HTERT RPE-1 (cell line): ENCODE data around the gene ANKRD13B.

Source experiments
- in situ Hi-C: fragments of 300-500 bp; cut with MboI; formaldehyde crosslinking; loops from 4 replicates; pipeline ENCODE4 v1.14.3; 2020; ENCODE audit warnings: low sequenced_read_pairs

ANKRD13B gene

DNA sequence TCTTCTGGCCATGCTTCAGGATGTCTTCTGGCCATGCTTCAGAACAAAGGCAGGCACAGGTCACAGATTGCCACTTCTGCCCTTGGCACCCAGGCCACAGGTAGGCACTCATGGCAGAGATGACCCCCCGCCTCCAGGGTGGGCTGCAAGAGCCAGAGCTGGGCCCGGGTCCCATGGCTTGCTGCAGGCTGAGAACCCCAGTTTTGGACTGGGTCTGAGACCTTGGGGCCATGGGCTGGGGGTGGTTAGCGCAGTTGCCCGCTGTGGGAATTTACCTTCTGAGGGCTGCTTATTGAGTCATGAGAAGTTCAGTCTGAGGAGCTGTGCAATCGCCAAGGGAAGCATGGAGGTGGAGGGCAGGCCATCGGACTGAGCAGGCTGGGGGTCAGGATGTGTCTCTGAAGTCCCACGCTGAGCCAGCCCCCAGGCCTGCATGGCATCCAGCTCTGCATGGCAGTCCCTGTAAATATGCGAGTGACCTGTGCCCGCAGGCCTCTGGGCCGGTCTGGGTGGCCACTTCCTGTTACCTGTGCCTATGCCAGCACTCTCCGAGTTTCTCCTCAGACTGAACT, 1.7 kb downstream of the ANKRD13B start:
- in situ Hi-C loops, result no loop called here

DNA sequence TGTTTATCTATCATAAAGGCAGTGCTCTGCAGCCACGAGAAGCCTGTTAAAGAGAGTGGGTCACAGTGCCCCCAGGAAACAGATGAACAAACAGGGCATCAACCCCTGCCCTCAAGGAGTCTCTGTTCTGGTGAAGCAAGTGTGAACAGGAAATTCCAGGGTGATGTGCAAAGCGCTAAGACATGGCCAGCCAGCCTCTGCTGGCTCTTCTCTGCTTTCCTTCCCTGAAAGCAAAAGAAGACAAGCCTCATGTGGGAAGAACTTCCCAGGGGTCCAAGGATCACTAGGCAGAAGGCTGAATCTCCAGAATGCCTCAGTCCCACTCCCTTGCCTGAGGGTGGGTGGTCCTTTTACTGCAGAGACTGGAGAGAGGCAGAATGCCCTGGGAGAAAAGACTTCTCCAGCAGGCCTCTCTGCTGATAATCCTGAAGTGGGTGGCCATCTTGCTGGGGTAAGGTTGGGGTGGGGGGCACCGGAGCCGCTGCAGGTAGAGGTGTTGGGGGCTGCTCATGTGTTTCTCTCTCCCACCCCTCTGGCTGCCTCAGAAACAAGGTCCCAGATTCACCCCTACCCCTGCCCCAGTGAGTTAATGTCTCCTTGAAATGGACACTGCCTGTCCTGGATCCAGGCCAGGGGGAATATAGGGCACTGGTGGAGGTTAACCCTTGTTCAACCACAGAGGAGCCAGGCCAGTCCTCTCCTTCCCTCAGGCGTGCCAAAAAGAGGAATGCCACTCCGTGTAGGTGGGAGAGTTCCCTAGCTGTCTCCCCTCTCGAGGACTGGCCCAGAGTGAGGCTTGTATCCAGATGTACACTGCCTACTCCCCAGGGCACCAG, 2.4 kb downstream of the ANKRD13B start:
- in situ Hi-C loops, result no loop called here

DNA sequence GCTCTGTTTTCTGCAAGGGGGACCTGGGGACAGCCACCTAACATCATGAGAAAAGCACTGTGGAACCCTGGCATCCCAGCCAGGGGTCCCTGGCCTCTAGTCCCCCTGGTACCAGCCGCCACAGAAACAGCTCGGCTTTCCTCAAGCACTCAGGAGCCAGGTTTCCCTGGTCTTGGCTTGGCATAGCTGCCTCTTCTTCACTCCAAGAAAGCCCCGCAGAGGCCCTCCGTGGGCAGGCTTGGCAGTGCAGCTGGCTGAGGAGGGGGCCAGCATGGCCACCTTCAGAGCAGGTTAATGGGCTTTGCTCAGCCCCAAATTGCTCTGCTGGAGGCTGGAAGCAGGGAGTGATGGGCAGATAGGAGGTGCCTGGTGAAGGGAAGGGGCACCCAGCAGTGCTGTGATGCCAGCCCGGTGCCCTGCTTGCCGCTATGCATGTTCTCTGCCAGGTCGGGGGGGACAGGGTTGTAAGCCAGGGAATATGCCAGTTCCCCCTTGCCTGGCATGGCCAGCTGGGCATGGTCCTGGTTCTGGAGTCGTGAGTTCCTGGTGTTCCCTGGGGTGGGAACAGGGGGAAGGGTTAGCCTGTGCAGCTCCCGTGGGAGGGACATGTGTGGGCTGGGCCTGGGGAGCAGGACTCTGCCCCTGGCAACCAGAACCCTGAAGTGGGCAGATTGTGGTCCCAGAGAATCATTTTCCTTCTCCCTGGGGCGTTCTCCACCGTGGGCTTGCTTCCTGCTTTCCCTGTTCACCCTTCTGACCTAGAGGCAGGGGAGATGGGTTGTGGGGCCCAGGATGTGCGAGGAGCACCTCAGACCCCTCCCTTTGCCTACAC, 3.2 kb downstream of the ANKRD13B start:
- in situ Hi-C loops, result no loop called here

DNA sequence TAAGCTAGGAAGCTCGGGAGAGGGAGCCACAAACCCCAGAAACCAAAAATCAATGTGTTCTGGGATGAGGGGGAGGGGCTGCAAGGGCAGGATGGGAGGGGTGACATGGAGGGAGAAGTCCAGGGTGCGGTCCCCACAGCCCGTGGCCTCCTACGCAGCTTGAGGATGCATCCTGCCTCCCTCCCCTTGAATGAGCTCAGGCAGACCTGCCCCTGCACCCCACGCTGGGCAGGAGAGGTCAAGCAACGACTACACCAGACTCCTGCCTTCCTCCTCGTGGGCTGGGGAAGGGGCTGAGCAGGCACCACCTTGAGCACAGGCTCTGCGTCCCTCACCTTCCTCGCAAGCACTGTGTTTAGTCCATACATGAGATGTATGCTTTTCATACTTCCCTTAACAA, 3.9 kb downstream of the ANKRD13B start:
- in situ Hi-C loops, result no loop called here

DNA sequence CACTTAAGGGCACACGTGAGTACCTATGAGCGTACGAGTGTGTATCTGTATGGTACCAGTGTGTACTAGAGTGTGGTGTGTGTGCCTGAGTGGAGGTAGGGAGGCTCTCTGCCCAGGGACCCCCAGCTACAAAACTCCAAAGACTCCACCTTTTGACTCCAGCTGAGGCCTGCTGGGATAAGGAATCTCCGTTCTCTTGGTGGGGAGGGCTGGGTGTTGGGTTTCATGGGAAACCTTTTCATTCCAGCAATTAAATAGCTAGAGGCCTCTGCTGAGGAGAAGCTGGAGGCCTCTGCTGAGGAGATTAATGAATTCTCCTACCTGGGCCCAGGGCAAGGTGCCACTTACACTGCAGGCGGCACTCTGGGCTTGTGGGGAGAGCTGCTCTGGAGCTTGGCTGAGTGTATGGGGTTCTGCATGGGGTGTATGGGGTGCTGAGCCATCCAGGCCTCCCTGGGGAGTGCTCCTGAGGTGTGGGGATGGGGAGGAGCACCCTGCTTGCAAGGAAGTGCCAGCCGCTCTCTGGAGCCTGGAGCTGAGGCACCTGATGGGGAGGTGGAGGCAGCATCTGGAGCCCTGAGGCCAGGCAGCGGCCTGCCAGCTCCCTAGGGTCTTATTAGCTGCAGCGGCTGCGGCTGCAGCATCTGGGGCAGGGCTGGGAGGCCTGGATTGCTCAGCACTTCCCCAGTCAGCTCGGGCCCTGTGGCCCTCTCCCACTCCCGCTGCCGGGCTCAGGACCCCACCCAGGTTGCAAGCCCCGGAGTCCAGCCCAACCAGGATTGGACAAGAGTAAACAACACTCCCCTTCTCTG, 4.6 kb downstream of the ANKRD13B start:
- in situ Hi-C loops, result no loop called here

DNA sequence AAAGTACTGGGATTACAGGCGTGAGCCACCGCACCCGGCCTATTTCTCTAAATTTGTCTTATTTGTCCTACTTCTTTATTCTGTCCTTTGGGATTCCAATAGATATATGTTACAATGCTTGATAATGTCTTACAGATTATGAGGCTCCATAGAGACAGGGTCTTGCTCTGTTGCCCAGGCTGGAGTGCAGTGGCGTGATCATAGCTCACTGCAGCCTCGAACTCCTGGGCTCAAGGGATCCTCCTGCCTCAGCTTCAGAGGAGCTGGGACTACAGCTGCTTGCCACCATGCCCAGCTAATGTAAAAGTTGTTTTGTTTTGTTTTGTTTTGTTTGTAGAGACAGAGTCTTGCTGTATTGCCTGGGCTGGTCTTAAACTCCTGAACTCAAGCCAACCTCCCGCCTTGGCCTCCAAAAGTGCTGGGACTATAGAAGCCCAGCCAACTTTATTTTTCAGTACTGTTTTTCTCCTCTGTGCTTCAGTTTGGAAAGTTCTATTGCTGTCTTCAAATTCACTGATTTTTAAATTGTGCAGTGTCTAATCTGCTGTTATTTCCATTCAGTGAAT, 10.3 kb downstream of the ANKRD13B start:
- in situ Hi-C loops, result no loop called here

DNA sequence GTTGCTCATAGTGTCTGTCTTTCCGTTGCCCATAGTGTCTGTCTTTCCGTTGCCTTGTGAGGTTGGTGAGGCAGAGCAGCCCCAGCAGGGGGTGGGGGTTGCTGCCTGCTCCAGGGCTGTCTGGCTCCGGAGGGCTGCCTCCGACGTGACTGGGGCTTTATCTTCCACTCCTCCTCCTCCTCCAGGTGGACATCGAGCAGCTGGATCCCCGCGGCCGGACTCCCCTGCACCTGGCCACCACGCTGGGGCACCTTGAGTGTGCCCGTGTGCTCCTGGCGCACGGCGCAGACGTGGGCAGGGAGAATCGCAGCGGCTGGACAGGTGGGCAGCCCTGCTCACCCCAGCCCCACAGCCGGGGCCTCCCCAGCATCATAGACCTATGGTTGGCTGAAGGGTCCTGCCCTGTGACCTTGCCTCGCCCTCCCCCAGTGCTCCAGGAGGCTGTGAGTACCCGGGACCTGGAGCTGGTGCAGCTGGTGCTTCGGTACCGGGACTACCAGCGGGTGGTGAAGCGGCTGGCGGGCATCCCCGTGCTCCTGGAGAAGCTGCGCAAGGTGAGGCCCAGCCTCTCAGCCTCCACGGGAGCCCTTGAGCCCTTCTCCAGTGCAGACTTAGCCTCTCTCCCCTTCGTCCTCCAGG, 14.7 kb downstream of the ANKRD13B start:
- in situ Hi-C loops, result no loop called here

DNA sequence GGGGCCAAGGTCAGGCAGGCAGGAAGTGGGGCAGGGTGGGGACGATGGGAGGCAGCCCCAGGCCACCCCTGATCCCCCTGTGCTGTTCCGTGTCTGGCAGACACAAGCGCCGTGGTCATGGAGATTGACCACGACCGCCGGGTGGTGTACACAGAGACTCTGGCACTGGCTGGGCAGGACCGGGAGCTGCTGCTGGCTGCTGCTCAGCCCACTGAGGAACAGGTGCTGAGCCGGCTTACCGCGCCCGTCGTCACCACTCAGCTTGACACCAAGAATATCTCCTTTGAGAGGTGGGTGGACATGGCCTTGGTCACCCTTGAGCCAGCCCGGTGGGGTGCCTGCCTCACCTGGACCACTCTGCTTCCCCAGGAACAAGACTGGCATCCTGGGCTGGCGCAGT, 16.1 kb downstream of the ANKRD13B start:
- in situ Hi-C loops, result no loop called here

DNA sequence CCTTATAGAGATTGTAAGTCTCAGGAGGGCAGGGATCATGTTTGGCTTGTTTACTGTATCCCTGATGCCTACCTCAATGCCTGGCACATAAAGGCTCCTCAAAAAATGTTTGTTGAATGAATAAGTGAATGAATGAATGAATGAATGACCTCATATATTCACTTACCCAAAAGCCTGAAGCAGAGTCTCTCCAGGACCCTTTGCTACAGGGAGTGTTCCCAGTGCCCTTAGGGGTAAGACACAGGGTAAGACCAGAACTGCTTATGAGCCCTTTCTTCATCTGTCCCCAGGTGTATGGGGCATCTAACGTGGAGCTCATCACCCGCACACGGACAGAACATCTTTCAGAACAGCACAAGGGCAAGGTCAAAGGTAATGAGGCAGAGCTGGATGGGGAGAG, 17.5 kb downstream of the ANKRD13B start:
- in situ Hi-C loops, result no loop called here

DNA sequence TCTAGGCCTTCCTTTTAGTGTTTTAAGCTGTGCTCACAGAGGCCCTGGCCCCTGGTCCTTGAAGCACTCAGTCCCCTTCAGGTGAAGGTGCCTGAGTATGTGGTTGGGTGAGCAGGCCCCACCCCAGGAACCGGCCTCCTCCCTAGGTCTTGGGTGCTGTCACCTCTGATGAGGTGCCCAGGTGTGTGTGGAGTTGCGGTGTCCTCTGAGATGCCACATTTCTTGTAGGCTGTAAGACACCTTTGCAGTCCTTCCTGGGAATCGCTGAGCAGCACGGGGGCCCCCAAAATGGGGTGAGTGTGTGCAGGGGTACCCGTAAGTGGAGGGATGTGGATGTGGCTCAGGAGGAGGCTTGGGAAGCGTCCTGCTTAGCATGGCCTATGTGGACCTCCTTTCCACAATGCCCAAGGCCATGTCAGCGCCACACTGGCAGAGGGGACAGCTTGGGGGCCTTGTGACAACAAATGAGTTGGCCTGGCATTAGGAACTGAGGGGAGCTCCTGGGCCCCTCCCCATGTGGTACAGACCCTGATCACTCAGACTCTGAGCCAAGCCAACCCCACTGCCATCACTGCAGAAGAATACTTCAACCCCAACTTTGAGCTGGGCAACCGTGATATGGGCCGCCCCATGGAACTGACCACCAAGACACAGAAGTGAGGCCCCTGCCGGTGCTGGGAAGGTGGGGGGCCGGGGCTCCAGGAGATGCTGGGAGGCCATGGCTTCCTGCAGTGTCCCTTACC, 18.6 kb downstream of the ANKRD13B start:
- in situ Hi-C loops, result no loop called here

DNA sequence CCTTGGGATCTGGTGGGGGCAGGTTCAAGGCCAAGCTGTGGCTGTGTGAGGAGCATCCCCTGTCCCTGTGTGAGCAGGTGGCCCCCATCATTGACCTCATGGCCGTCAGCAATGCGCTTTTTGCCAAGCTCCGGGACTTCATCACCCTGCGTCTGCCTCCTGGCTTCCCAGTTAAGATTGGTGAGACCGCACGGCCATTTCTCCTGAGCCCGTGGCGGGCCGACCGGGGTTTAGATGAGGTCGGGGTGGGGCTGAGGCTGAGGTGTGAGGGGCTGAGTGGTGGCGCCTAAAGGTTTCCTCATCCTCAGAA, 19.1 kb downstream of the ANKRD13B start:
- in situ Hi-C loops, result no loop called here

DNA sequence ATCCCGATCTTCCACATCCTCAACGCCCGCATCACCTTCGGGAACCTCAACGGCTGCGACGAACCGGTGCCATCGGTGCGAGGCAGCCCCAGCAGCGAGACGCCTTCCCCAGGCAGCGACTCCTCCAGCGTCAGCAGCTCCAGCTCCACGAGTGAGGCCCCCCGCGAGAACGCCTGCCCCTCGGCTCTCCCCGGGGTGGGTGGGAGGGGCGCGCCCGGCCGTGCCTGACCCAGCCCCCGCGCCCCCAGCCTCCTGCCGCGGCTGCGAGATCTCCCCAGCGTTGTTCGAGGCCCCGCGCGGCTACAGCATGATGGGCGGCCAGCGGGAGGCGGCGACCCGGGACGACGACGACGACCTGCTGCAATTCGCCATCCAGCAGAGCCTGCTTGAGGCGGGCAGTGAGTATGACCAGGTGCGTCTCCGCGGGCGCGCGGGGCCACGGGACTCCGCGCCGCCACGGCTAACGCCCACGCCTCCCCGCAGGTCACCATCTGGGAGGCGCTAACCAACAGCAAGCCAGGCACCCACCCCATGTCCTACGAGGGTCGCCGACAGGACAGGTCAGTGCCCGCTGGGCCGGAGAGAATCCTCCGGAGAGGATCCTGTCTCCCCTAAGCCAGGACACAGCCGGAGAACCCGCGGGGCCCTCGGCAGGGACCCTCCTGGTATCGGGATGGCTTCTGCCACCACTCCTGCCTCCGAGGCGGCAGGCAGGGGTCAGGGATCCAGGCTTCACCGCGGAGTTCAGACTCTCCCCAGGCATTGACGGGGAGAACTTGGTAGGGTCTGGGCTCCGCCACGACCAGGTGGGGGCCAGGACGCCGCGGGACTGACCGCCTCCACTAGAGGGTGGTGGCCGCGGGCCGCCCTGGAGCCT, 19.7 kb downstream of the ANKRD13B start:
- in situ Hi-C loops, result no loop called here

DNA sequence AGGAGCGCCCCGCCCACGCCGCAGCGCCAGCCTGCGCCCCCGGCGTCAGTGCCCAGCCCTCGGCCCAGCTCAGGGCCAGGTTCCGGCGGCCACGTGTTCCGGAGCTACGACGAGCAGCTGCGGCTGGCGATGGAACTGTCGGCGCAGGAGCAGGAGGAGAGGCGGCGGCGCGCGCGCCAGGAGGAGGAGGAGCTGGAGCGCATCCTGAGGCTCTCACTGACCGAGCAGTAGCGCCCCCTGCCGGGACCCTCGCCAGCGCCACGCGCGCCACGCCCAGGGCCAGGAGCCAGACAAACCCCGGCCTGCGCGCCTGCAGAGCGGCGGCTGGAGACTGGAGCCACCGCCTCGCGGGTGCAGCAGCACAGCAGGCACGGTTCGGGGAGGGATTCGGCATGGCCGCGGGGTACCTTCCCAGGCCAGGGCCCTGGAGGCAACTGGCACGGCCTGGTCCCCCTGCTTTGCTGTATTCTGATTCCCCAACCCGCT, 20.5 kb downstream of the ANKRD13B start:
- in situ Hi-C loops, result no loop called here

DNA sequence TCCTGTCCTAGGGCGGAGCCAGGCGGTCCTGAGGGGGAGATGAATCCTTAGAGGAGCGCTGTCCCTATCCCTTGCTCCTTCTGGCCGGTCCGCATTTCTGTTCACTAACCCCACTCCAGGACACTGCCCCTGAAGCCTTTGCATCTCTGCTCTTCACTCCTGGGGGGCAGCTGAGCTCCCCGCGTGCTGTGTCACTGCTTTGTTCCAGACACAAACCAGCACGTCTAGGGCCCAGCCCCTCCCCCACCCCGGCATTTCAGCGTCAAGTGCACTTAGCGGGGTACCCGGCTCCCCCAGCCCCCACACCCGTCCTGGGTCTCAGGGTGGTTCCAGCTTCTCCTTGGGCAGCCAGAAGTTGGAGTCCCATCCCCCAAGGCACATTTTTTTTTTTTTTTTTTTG, 20.9 kb downstream of the ANKRD13B start:
- in situ Hi-C loops, result no loop called here

DNA sequence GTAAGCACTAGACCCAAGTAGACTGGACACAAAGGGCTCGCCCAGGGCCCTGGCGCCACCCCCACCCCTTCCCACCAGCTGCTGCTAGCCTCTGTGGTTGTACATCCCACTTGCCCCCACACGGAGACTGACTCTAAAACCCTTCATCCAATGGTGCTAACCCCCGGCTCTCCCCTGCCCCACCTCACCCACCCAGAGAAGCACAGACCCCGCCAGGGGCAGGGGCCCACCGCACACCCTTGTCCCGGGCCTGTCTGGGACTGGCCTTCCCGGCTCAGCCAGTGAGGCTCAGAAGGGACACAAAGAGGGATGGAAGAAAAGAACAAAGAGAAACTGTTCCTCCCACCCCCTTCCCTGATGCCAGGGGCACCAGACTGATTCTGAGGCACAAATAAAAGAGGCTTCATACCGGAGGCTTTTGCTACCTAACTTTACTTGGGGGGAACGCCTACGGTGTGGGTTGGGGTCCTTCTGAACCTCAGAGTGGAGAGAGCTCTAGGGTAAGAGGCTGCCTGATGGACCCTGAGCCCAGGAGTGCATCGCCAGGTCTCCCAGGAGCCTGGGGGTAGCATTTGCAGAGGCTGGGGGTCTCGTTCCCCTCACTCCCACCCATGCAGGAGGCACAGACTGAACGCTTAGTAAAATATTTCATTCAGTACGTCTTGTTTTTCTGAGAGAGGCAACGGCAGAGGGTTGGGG, 21.6 kb downstream of the ANKRD13B start:
- in situ Hi-C loops, result no loop called here

DNA sequence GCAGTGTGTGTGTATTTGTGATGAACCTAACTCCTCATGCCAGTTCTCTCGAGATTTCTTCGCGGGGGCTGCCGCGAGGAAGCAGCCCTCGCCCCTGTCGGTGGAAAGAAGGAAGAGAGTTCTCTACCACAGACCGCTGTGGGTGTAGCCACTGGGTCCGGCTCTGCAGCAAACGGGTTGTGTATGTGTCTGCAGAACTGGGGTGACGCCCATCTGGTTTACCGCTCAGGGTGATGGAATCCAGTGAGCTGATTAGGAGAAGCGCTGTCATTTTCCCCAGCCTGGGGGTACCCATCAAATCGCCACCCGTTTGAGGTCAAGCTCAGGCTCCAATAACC, 22.1 kb downstream of the ANKRD13B start:
- in situ Hi-C loops, result no loop called here

DNA sequence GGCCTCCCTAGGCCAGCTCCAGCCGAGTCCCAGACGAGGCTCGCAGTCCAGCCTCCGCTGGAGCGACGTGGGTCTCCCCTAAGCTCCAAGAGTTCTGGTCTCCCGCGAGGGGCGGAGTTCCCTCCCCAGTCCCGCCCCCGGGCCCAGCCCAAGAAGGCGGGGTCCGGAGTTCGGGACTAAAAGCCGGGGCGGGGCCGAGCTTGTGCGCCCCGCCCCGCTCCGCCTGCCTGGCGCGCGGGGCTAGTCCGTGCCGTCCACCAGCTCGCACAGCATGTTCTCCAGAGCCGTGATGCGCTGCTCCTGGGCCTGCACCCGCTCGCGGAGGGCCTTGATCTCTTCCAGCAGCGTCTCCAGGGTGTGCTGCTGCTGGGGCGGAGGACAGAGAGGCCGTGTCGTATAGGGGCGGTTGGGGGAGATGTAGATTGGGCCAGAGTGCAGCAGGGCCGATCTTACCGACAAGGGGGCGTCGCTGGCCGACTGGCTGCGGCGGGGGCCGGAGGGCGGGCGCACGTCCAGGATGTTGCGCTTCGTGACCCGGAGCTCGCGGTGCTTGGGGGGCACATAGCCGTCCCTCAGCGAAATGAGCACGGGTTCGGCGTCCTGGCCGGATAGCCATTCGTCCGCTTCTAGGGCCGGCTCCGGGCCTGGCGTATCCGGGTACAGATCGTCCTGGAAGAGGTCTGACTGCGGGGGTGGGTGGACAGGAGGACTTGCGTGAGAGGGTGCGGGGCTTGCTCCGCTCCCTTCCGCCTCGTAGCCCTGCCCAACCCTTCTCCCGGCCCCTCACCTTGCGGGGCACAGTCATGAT, 22.8 kb downstream of the ANKRD13B start:
- in situ Hi-C loops, result no loop called here
